ENCODE results near the gene LDHA.
A peak's percentile ranks its signal among the peaks of the same experiment; 100 is the strongest.

The LDHA gene

GRCh38 chr11:18394275-18394927 lies at the start of gene LDHA:
LDHA (plus strand) TSS chr11:18394563; CDS start chr11:18396843, 2,280 bp downstream.
- Histone ChIP-seq H3K27me3 (ENCODE audit: control insufficient read depth, insufficient read depth, low read length) (no peaks in the 10 kb centered on the region), H3K27ac (ENCODE audit: low read length) (peak within 1 kb of the TSS; percentile 19), H3K36me3 (ENCODE audit: control insufficient read depth, low read depth, low read length) (peaks cover 22% of the 10 kb centered on the region), H3K4me1 (ENCODE audit: control insufficient read depth, low read depth, low read length) (peaks cover 9% of the 10 kb centered on the region), H3K9ac (ENCODE audit: low read length) (peak within 1 kb of the TSS; percentile 83), H3K9me3 (ENCODE audit: control insufficient read depth, low read depth, low read length) (no peaks in the 10 kb centered on the region), H3K4me3 (ENCODE audit: low read length) (peak within 1 kb of the TSS; percentile 93)

- Histone ChIP-seq H3K27me3 (ENCODE audit: control insufficient read depth, insufficient read depth, low read length) (no peaks in the 10 kb centered on the region), H3K4me3 (ENCODE audit: low read length) (no peak overlapping the region), H3K36me3 (ENCODE audit: control insufficient read depth, low read depth, low read length) (peaks cover 44% of the 10 kb centered on the region), H3K9me3 (ENCODE audit: control insufficient read depth, low read depth, low read length) (no peaks in the 10 kb centered on the region), H3K4me1 (ENCODE audit: control insufficient read depth, low read depth, low read length) (no peaks in the 10 kb centered on the region), H3K9ac (ENCODE audit: low read length) (no peak overlapping the region), H3K27ac (ENCODE audit: low read length) (no peak overlapping the region)
Observed at GRCh38 chr11:18347471-18348125, 46.8 kb upstream of the LDHA start.

- Histone ChIP-seq H3K4me1 (ENCODE audit: control insufficient read depth, low read depth, low read length) (no peaks in the 10 kb centered on the region), H3K9ac (ENCODE audit: low read length) (no peak overlapping the region), H3K27ac (ENCODE audit: low read length) (no peak overlapping the region), H3K36me3 (ENCODE audit: control insufficient read depth, low read depth, low read length) (peaks cover 30% of the 10 kb centered on the region), H3K27me3 (ENCODE audit: control insufficient read depth, insufficient read depth, low read length) (no peaks in the 10 kb centered on the region), H3K4me3 (ENCODE audit: low read length) (no peak overlapping the region), H3K9me3 (ENCODE audit: control insufficient read depth, low read depth, low read length) (no peaks in the 10 kb centered on the region)
Observed at GRCh38 chr11:18352581-18352980, 41.8 kb upstream of the LDHA start.

GRCh38 chr11:18358646-18359045 lies 35.7 kb upstream of the LDHA start:
- Histone ChIP-seq H3K4me1 (ENCODE audit: control insufficient read depth, low read depth, low read length) (no peaks in the 10 kb centered on the region), H3K36me3 (ENCODE audit: control insufficient read depth, low read depth, low read length) (peaks cover 40% of the 10 kb centered on the region), H3K9ac (ENCODE audit: low read length) (no peak overlapping the region), H3K9me3 (ENCODE audit: control insufficient read depth, low read depth, low read length) (no peaks in the 10 kb centered on the region), H3K27me3 (ENCODE audit: control insufficient read depth, insufficient read depth, low read length) (no peaks in the 10 kb centered on the region), H3K27ac (ENCODE audit: low read length) (no peak overlapping the region), H3K4me3 (ENCODE audit: low read length) (no peak overlapping the region)

- H3K27me3 ChIP-seq (ENCODE audit: control insufficient read depth, insufficient read depth, low read length), result no peaks in the 10 kb centered on the region
- H3K9ac ChIP-seq (ENCODE audit: low read length), result no peak overlapping the region
- no peaks in the 10 kb centered on the region for H3K9me3 ChIP-seq (ENCODE audit: control insufficient read depth, low read depth, low read length)
- no peak overlapping the region for H3K27ac ChIP-seq (ENCODE audit: low read length)
- peaks cover 56% of the 10 kb centered on the region for H3K36me3 ChIP-seq (ENCODE audit: control insufficient read depth, low read depth, low read length)
- no peak overlapping the region for H3K4me3 ChIP-seq (ENCODE audit: low read length)
- H3K4me1 ChIP-seq (ENCODE audit: control insufficient read depth, low read depth, low read length), result no peaks in the 10 kb centered on the region
Observed at GRCh38 chr11:18361154-18361553, 33.2 kb upstream of the LDHA start.

- Histone ChIP-seq H3K36me3 (ENCODE audit: control insufficient read depth, low read depth, low read length) (peaks cover 48% of the 10 kb centered on the region), H3K27me3 (ENCODE audit: control insufficient read depth, insufficient read depth, low read length) (no peaks in the 10 kb centered on the region), H3K4me1 (ENCODE audit: control insufficient read depth, low read depth, low read length) (no peaks in the 10 kb centered on the region), H3K27ac (ENCODE audit: low read length) (no peak overlapping the region), H3K9ac (ENCODE audit: low read length) (no peak overlapping the region), H3K9me3 (ENCODE audit: control insufficient read depth, low read depth, low read length) (no peaks in the 10 kb centered on the region), H3K4me3 (ENCODE audit: low read length) (no peak overlapping the region)
Observed at GRCh38 chr11:18364495-18365073, 29.8 kb upstream of the LDHA start.

GRCh38 chr11:18365741-18366140 lies 28.6 kb upstream of the LDHA start:
- no peak overlapping the region for H3K9ac ChIP-seq (ENCODE audit: low read length)
- H3K36me3 ChIP-seq (ENCODE audit: control insufficient read depth, low read depth, low read length), result peaks cover 48% of the 10 kb centered on the region
- H3K27ac ChIP-seq (ENCODE audit: low read length), result no peak overlapping the region

GRCh38 chr11:18366286-18366685 lies 28.1 kb upstream of the LDHA start:
- Histone ChIP-seq H3K4me3 (ENCODE audit: low read length) (no peak overlapping the region), H3K27me3 (ENCODE audit: control insufficient read depth, insufficient read depth, low read length) (no peaks in the 10 kb centered on the region), H3K9me3 (ENCODE audit: control insufficient read depth, low read depth, low read length) (no peaks in the 10 kb centered on the region), H3K36me3 (ENCODE audit: control insufficient read depth, low read depth, low read length) (peaks cover 45% of the 10 kb centered on the region), H3K4me1 (ENCODE audit: control insufficient read depth, low read depth, low read length) (no peaks in the 10 kb centered on the region), H3K9ac (ENCODE audit: low read length) (no peak overlapping the region), H3K27ac (ENCODE audit: low read length) (no peak overlapping the region)

More at GRCh38 chr11:18365741-18366140, 28.6 kb upstream of the LDHA start:
- Histone ChIP-seq H3K9me3 (ENCODE audit: control insufficient read depth, low read depth, low read length) (no peaks in the 10 kb centered on the region), H3K4me1 (ENCODE audit: control insufficient read depth, low read depth, low read length) (no peaks in the 10 kb centered on the region), H3K4me3 (ENCODE audit: low read length) (no peak overlapping the region), H3K27me3 (ENCODE audit: control insufficient read depth, insufficient read depth, low read length) (no peaks in the 10 kb centered on the region)

- no peaks in the 10 kb centered on the region for H3K9me3 ChIP-seq (ENCODE audit: control insufficient read depth, low read depth, low read length)
- H3K4me1 ChIP-seq (ENCODE audit: control insufficient read depth, low read depth, low read length), result no peaks in the 10 kb centered on the region
- H3K27me3 ChIP-seq (ENCODE audit: control insufficient read depth, insufficient read depth, low read length), result no peaks in the 10 kb centered on the region
- H3K4me3 ChIP-seq (ENCODE audit: low read length), result no peak overlapping the region
- H3K36me3 ChIP-seq (ENCODE audit: control insufficient read depth, low read depth, low read length), result peaks cover 36% of the 10 kb centered on the region
- H3K27ac ChIP-seq (ENCODE audit: low read length), result no peak overlapping the region
- no peak overlapping the region for H3K9ac ChIP-seq (ENCODE audit: low read length)
Observed at GRCh38 chr11:18367431-18367830, 26.9 kb upstream of the LDHA start.

GRCh38 chr11:18368221-18368620 lies 26.1 kb upstream of the LDHA start:
- Histone ChIP-seq H3K27ac (ENCODE audit: low read length) (no peak overlapping the region), H3K4me3 (ENCODE audit: low read length) (no peak overlapping the region), H3K9me3 (ENCODE audit: control insufficient read depth, low read depth, low read length) (no peaks in the 10 kb centered on the region), H3K27me3 (ENCODE audit: control insufficient read depth, insufficient read depth, low read length) (no peaks in the 10 kb centered on the region), H3K36me3 (ENCODE audit: control insufficient read depth, low read depth, low read length) (peaks cover 35% of the 10 kb centered on the region), H3K4me1 (ENCODE audit: control insufficient read depth, low read depth, low read length) (no peaks in the 10 kb centered on the region), H3K9ac (ENCODE audit: low read length) (no peak overlapping the region)

- Histone ChIP-seq H3K27ac (ENCODE audit: low read length) (no peak overlapping the region), H3K27me3 (ENCODE audit: control insufficient read depth, insufficient read depth, low read length) (no peaks in the 10 kb centered on the region), H3K9ac (ENCODE audit: low read length) (no peak overlapping the region), H3K4me1 (ENCODE audit: control insufficient read depth, low read depth, low read length) (no peaks in the 10 kb centered on the region), H3K4me3 (ENCODE audit: low read length) (no peak overlapping the region), H3K36me3 (ENCODE audit: control insufficient read depth, low read depth, low read length) (peaks cover 24% of the 10 kb centered on the region), H3K9me3 (ENCODE audit: control insufficient read depth, low read depth, low read length) (no peaks in the 10 kb centered on the region)
Observed at GRCh38 chr11:18369398-18369797, 25.0 kb upstream of the LDHA start.

- Histone ChIP-seq H3K27me3 (ENCODE audit: control insufficient read depth, insufficient read depth, low read length) (no peaks in the 10 kb centered on the region), H3K4me1 (ENCODE audit: control insufficient read depth, low read depth, low read length) (no peaks in the 10 kb centered on the region), H3K9ac (ENCODE audit: low read length) (no peak overlapping the region), H3K9me3 (ENCODE audit: control insufficient read depth, low read depth, low read length) (no peaks in the 10 kb centered on the region), H3K36me3 (ENCODE audit: control insufficient read depth, low read depth, low read length) (peaks cover 10% of the 10 kb centered on the region), H3K27ac (ENCODE audit: low read length) (no peak overlapping the region), H3K4me3 (ENCODE audit: low read length) (no peak overlapping the region)
Observed at GRCh38 chr11:18371279-18371678, 23.1 kb upstream of the LDHA start.
